ENCODE results near the gene PGPEP1. TPM values are rescaled to one million over a fixed set of nuclear protein-coding genes. Genes with fewer than 3 reads are reported as not detected.
"Not testable (repeated sequence)": the region's sequence is repeated elsewhere in the genome, so short reads cannot be mapped to it uniquely, and the experiment has no call there.

The PGPEP1 gene
- total and polyA plus RNA-seq, 3 donors from 2014 or later = 10.8 to 16.2 (median 12.4) TPM

GRCh38 chr19:18379803-18380747, 39.7 kb downstream of the PGPEP1 start:
- H3K27ac ChIP-seq = peak overlapping the region; percentile 20 to 82
- TF ChIP-seq POLR2A (IDR thresholded peaks at IDR 0.05) (no peak), CTCF (IDR thresholded peaks at IDR 0.05) (no peak)
- WGBS, 2 donors = 42 to 55% methylated on average over 20 to 22 of the region's 22 CpGs
- H3K36me3 ChIP-seq (ENCODE audit: low read depth, missing control alignments) = no peaks in the 10 kb centered on the region
- no peaks in the 10 kb centered on the region for H3K27me3 ChIP-seq
- no peaks in the 10 kb centered on the region for H3K9me3 ChIP-seq
- intact Hi-C loops (cut with DNase I; ENCODE audit: low total_unique reads) = no loop called here
- H3K4me1 ChIP-seq = peaks cover 5% of the 10 kb centered on the region
- no peak overlapping the region for H3K4me3 ChIP-seq
- peak; percentile 89 for DNase-seq

- DNase-seq = no peak
- Histone ChIP-seq H3K9me3 (no peaks in the 10 kb centered on the region), H3K36me3 (ENCODE audit: low read depth, missing control alignments) (no peaks in the 10 kb centered on the region), H3K4me1 (peaks cover 8% of the 10 kb centered on the region), H3K4me3 (no peak overlapping the region), H3K27me3 (no peaks in the 10 kb centered on the region), H3K27ac (peak overlapping the region; percentile 20 to 82)
- intact Hi-C loops (cut with DNase I; ENCODE audit: low total_unique reads) = no loop called here
- 63 to 72% methylated on average over 3 of the region's 3 CpGs for WGBS, 2 donors
- TF ChIP-seq CTCF (IDR thresholded peaks at IDR 0.05) (no peak), POLR2A (IDR thresholded peaks at IDR 0.05) (no peak)
Observed at GRCh38 chr19:18380843-18381242, 40.4 kb downstream of the PGPEP1 start.

- 95% methylated on average over 11 of the region's 11 CpGs for WGBS, 2 donors
- H3K27me3 ChIP-seq; H3K27ac ChIP-seq; H3K36me3 ChIP-seq (ENCODE audit: low read depth, missing control alignments); H3K9me3 ChIP-seq; intact Hi-C loops (cut with DNase I; ENCODE audit: low total_unique reads); H3K4me3 ChIP-seq; DNase-seq: not testable (repeated sequence)
- H3K4me1 ChIP-seq = peaks cover 19% of the 10 kb centered on the region
Observed at GRCh38 chr19:18383622-18384021, 43.2 kb downstream of the PGPEP1 start.

- H3K4me1 ChIP-seq = peaks cover 19% of the 10 kb centered on the region
- no peak overlapping the region for H3K4me3 ChIP-seq
- DNase-seq = no peak
- TF ChIP-seq POLR2A (IDR thresholded peaks at IDR 0.05) = no peak
- no peak for TF ChIP-seq CTCF (IDR thresholded peaks at IDR 0.05)
- H3K9me3 ChIP-seq = no peaks in the 10 kb centered on the region
- H3K27ac ChIP-seq = no peak overlapping the region
- H3K36me3 ChIP-seq (ENCODE audit: low read depth, missing control alignments) = no peaks in the 10 kb centered on the region
- 88 to 92% methylated on average over 7 of the region's 7 CpGs for WGBS, 2 donors
- H3K27me3 ChIP-seq = no peaks in the 10 kb centered on the region
- intact Hi-C loops (cut with DNase I; ENCODE audit: low total_unique reads) = no loop called here
Observed at GRCh38 chr19:18384775-18385174, 44.4 kb downstream of the PGPEP1 start.

GRCh38 chr19:18385359-18385674, 44.9 kb downstream of the PGPEP1 start:
- Histone ChIP-seq H3K27ac (no peak overlapping the region), H3K36me3 (ENCODE audit: low read depth, missing control alignments) (no peaks in the 10 kb centered on the region), H3K9me3 (no peaks in the 10 kb centered on the region), H3K4me1 (peaks cover 19% of the 10 kb centered on the region), H3K27me3 (no peaks in the 10 kb centered on the region), H3K4me3 (no peak overlapping the region)
- TF ChIP-seq POLR2A (IDR thresholded peaks at IDR 0.05) = no peak
- no peak for TF ChIP-seq CTCF (IDR thresholded peaks at IDR 0.05)
- 97 to 98% methylated on average over 3 of the region's 3 CpGs for WGBS, 2 donors
- intact Hi-C loops (cut with DNase I; ENCODE audit: low total_unique reads) = no loop called here
- DNase-seq = no peak

Measured in testis (tissue), 3 donors.